T-helper 2 cell treated with Interferon-gamma antibody and Interleukin-4, amounts not matched to agents 5 μg/mL and 100 μg/mL, for 36 hours (primary cell): Measurements from ENCODE around the gene RASSF1.

Source experiments
- DNase-seq: peaks from one replicate; pipeline ENCODE4 v3.0.0; 2021; ENCODE audit warnings: low spot score
- H3K27ac Mint-ChIP-seq: one replicate; pipeline ENCODE4 v1.8.0; 2021; ENCODE audit warnings: mild to moderate bottlenecking, mixed read lengths
- H3K27me3 Mint-ChIP-seq: one replicate; pipeline ENCODE4 v1.8.0; 2021; ENCODE audit warnings: low read depth, mixed read lengths
- H3K36me3 Mint-ChIP-seq: one replicate; pipeline ENCODE4 v1.8.0; 2021; ENCODE audit warnings: low read depth, mixed read lengths
- H3K4me1 Mint-ChIP-seq: one replicate; pipeline ENCODE4 v1.8.0; 2021; ENCODE audit warnings: low read depth, mixed read lengths
- H3K4me3 Mint-ChIP-seq: one replicate; pipeline ENCODE4 v1.8.0; 2022; ENCODE audit warnings: mild to moderate bottlenecking, moderate library complexity, mixed read lengths
- H3K9me3 Mint-ChIP-seq: one replicate; pipeline ENCODE4 v1.8.0; 2021; ENCODE audit warnings: mixed read lengths

Gene RASSF1

GRCh38 chr3:50357481-50357880 lies 16.8 kb upstream of the RASSF1 start:
- Mint-ChIP-seq H3K27ac (no peak overlapping the region), H3K36me3 (peaks cover 30% of the 10 kb centered on the region), H3K27me3 (no peaks in the 10 kb centered on the region), H3K4me3 (peak overlapping the region; percentile 98), H3K9me3 (no peaks in the 10 kb centered on the region), H3K4me1 (peaks cover 35% of the 10 kb centered on the region)
- DNase-seq: no peak

DNA sequence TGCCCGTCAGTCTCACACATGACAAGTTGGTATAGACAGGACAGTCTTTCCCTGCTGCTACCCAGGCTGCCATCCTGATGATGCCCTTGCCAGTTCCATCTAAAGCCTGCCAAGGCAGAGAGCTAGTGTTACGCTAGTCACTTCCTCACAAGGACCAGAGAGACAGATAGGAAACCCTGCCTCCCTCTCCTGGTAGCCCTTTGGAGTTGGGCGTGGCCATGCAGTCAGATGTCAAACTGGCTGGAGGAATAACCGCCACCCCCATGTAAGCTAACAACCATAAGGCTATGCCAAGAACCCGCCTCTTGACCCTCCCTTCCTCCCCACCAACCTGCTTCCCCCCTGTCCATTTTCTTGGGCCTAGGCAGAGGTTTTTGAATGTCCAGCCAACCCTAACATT lies 15.9 kb upstream of the RASSF1 start:
- Mint-ChIP-seq H3K27ac (no peak overlapping the region), H3K4me3 (peak overlapping the region; percentile 98)

GRCh38 chr3:50355829-50356552 lies 15.4 kb upstream of the RASSF1 start:
- no peaks in the 10 kb centered on the region for H3K27me3 Mint-ChIP-seq
- H3K4me1 Mint-ChIP-seq: peaks cover 41% of the 10 kb centered on the region
- no peaks in the 10 kb centered on the region for H3K9me3 Mint-ChIP-seq
- peaks cover 37% of the 10 kb centered on the region for H3K36me3 Mint-ChIP-seq
- peak overlapping the region; percentile 98 for H3K4me3 Mint-ChIP-seq
- no peak for DNase-seq
- H3K27ac Mint-ChIP-seq: no peak overlapping the region

More for the DNA sequence above, 15.9 kb upstream of the RASSF1 start:
- Mint-ChIP-seq H3K4me1 (peaks cover 35% of the 10 kb centered on the region), H3K27me3 (no peaks in the 10 kb centered on the region), H3K9me3 (no peaks in the 10 kb centered on the region), H3K36me3 (peaks cover 31% of the 10 kb centered on the region)
- DNase-seq: no peak

GRCh38 chr3:50354850-50355249 lies 14.2 kb upstream of the RASSF1 start:
- no peak overlapping the region for H3K4me3 Mint-ChIP-seq
- no peak overlapping the region for H3K27ac Mint-ChIP-seq
- H3K9me3 Mint-ChIP-seq: no peaks in the 10 kb centered on the region
- DNase-seq: no peak
- no peaks in the 10 kb centered on the region for H3K27me3 Mint-ChIP-seq
- H3K4me1 Mint-ChIP-seq: peaks cover 44% of the 10 kb centered on the region
- H3K36me3 Mint-ChIP-seq: peaks cover 46% of the 10 kb centered on the region

DNA sequence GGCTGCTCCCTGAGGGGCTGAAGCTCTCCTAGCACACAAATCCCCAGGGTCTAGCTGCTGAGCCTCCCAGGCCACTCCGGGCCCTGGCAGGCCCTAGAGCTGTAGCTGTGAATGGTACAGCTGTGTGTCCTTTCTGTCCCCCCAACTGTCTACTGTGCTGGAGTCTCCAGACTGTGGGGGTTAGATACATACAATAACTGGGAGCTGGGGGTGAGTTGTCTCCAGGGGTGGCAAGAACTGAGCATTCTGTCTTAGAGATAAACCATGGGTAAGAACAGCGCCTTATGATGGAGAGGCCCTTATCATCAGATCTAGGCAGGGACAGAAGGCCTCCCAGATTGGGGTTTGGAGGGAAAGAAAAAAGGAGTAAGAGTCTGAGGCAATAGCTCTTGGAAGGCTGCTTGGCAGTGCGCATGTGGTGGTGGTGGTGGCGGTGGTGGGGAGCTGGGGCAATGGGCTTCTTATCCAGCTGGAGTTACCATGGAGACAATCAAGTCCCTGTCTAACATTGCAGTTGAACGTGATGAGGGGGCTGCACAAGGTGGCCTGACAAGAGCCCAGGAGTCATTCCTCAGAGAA lies 13.6 kb upstream of the RASSF1 start:
- H3K4me3 Mint-ChIP-seq: no peak overlapping the region

GRCh38 chr3:50353245-50354004 lies 12.8 kb upstream of the RASSF1 start:
- H3K9me3 Mint-ChIP-seq: no peaks in the 10 kb centered on the region
- no peak overlapping the region for H3K27ac Mint-ChIP-seq
- peaks cover 48% of the 10 kb centered on the region for H3K36me3 Mint-ChIP-seq
- DNase-seq: no peak
- H3K4me3 Mint-ChIP-seq: no peak overlapping the region
- H3K27me3 Mint-ChIP-seq: no peaks in the 10 kb centered on the region
- H3K4me1 Mint-ChIP-seq: peaks cover 49% of the 10 kb centered on the region

More for the DNA sequence above, 13.6 kb upstream of the RASSF1 start:
- Mint-ChIP-seq H3K36me3 (peaks cover 45% of the 10 kb centered on the region), H3K27me3 (no peaks in the 10 kb centered on the region), H3K9me3 (no peaks in the 10 kb centered on the region), H3K4me1 (peaks cover 42% of the 10 kb centered on the region), H3K27ac (no peak overlapping the region)
- DNase-seq: no peak

- no peaks in the 10 kb centered on the region for H3K27me3 Mint-ChIP-seq
- peaks cover 49% of the 10 kb centered on the region for H3K36me3 Mint-ChIP-seq
- no peak overlapping the region for H3K4me3 Mint-ChIP-seq
- DNase-seq: no peak
- peaks cover 50% of the 10 kb centered on the region for H3K4me1 Mint-ChIP-seq
- H3K9me3 Mint-ChIP-seq: no peaks in the 10 kb centered on the region
- peak overlapping the region; percentile 8 for H3K27ac Mint-ChIP-seq
Observed at GRCh38 chr3:50352781-50353180, 12.1 kb upstream of the RASSF1 start.

DNA sequence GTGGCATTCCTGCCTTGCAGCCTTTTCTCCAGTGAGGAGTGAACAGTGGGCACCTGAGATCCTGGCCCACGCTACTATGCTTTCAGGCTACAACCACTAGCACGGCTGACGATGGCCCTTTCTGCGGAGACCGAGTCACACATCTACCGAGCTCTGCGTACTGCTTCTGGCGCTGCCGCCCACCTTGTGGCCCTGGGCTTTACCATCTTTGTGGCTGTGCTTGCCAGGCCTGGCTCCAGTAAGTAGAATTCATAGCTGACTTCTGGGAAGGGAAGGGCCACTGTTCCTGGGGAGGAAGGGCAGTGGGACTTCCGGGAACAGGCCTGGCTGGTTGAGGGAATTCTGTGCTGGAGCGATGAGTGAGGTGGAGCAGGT lies 10.7 kb upstream of the RASSF1 start:
- peak overlapping the region; percentile 93 for H3K4me3 Mint-ChIP-seq
- peaks cover 44% of the 10 kb centered on the region for H3K36me3 Mint-ChIP-seq
- no peak for DNase-seq
- no peaks in the 10 kb centered on the region for H3K27me3 Mint-ChIP-seq
- peaks cover 42% of the 10 kb centered on the region for H3K4me1 Mint-ChIP-seq
- H3K9me3 Mint-ChIP-seq: no peaks in the 10 kb centered on the region
- peak overlapping the region; percentile 97 for H3K27ac Mint-ChIP-seq

DNA sequence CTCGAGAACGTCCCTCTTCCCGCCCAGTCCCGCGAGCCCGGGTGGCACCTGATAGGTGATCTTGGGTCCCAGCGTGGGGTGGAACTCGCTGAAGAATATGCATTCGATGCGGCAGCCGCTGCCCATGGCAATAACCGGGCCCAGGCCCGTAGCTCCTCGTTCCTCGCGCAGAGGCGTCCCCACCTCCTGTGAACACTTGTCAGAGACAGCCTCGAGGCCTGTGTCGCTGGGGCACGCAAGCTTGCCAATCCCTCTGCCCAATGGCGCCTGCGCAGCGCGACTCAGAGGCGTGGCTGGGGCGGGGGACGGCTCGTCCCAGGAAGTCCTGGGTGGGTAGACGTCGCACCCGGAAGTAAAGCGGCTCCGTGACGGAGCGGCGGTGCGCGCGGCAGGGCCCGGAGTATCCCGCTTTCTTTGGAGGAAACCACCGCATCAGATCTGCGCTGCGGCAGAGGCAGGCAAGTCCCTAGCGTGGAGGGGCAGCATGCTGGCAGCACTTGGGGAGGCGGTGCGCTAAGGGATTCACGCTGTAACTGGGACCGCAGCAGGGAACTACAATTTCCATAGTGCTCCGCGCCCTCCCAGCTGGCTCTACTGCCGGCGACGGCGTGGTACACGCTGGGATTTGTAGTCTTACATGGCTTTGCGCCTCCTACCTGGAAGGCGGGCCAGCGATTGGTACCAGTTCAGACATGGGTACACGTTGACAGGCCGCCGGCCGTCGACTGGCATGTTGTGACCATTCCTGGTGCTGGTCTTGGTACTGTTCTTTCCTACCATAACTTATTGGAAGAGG lies 10.1 kb upstream of the RASSF1 start, which contains the start of the genes CYB561D2 and NPRL2:
Gene CYB561D2 (plus strand): TSS at position 336 of the 796 bp plus-strand sequence. CDS start 572 bp downstream, outside the sequence.
Gene NPRL2 (minus strand): TSS at position 249 of the 796 bp plus-strand sequence. CDS start 123 bp downstream, at position 126.
- Mint-ChIP-seq H3K4me1 (peaks cover 46% of the 10 kb centered on the region), H3K36me3 (peaks cover 44% of the 10 kb centered on the region), H3K27me3 (no peaks in the 10 kb centered on the region), H3K4me3 (peak within 1 kb of the TSS; percentile 93), H3K9me3 (no peaks in the 10 kb centered on the region), H3K27ac (peak within 1 kb of the TSS; percentile 97)
- DNase-seq: peak; percentile 99

- Mint-ChIP-seq H3K36me3 (peaks cover 44% of the 10 kb centered on the region), H3K27ac (peak overlapping the region; percentile 97), H3K4me3 (peak overlapping the region; percentile 93), H3K27me3 (no peaks in the 10 kb centered on the region), H3K4me1 (peaks cover 42% of the 10 kb centered on the region), H3K9me3 (no peaks in the 10 kb centered on the region)
- DNase-seq: no peak
Observed at GRCh38 chr3:50350213-50350526, 9.5 kb upstream of the RASSF1 start.

- H3K9me3 Mint-ChIP-seq: no peaks in the 10 kb centered on the region
- peak; percentile 56 for DNase-seq
- H3K4me3 Mint-ChIP-seq: peak overlapping the region; percentile 24
- H3K27ac Mint-ChIP-seq: peak overlapping the region; percentile 78
- H3K27me3 Mint-ChIP-seq: no peaks in the 10 kb centered on the region
- peaks cover 50% of the 10 kb centered on the region for H3K4me1 Mint-ChIP-seq
- peaks cover 34% of the 10 kb centered on the region for H3K36me3 Mint-ChIP-seq
Observed at GRCh38 chr3:50347187-50347813, 6.7 kb upstream of the RASSF1 start.

- H3K27ac Mint-ChIP-seq: peak within 1 kb of the TSS; percentile 87
Observed at GRCh38 chr3:50345586-50346234, 5.1 kb upstream of the RASSF1 start, which contains the start of gene ZMYND10. Gene ZMYND10, minus strand, starts transcription at chr3:50345732. Its CDS starts 153 bp downstream, at chr3:50345579.

GRCh38 chr3:50345008-50345407 lies 4.4 kb upstream of the RASSF1 start:
- no peaks in the 10 kb centered on the region for H3K9me3 Mint-ChIP-seq
- no peak for DNase-seq
- no peaks in the 10 kb centered on the region for H3K27me3 Mint-ChIP-seq
- peaks cover 23% of the 10 kb centered on the region for H3K36me3 Mint-ChIP-seq
- peaks cover 50% of the 10 kb centered on the region for H3K4me1 Mint-ChIP-seq
- no peak overlapping the region for H3K27ac Mint-ChIP-seq
- peak overlapping the region; percentile 10 for H3K4me3 Mint-ChIP-seq

More at GRCh38 chr3:50345586-50346234, 5.1 kb upstream of the RASSF1 start, which contains the start of gene ZMYND10:
- Mint-ChIP-seq H3K9me3 (no peaks in the 10 kb centered on the region), H3K4me3 (peak within 1 kb of the TSS; percentile 90), H3K4me1 (peaks cover 56% of the 10 kb centered on the region), H3K36me3 (peaks cover 26% of the 10 kb centered on the region), H3K27me3 (no peaks in the 10 kb centered on the region)
- peak; percentile 83 for DNase-seq
